Endothelial cell of umbilical vein (primary cell): Measurements from ENCODE around the gene GNGT2. TPM values are rescaled to one million over a fixed set of nuclear protein-coding genes. Genes with fewer than 3 reads are reported as not detected.

ENCODE experiments used
- BruUV-seq: library from RNA; stranded (reverse); fragments of 400-500 nt; replicated peaks from 2 replicates; lab custom pipeline; 2021; lab: Mats Ljungman, UMichigan
- CTCF ChIA-PET: fragments of 300-600, 350-600 bp; sonication (Branson Sonifier 250); formaldehyde crosslinking; loops from one replicate; lab custom pipeline; 2021; ENCODE audit warnings: antibody characterized with exemption, inconsistent platforms; lab: Charles Lee
- POLR2A ChIA-PET: fragments of 300-600, 350-600 bp; sonication (Branson Sonifier 250); formaldehyde crosslinking; loops from one replicate; lab custom pipeline; 2021; ENCODE audit warnings: antibody characterized with exemption, inconsistent platforms; lab: Charles Lee
- DNase-seq: peaks from one replicate; pipeline ENCODE4 v3.0.0-alpha.2; 2011; ENCODE audit warnings: low read depth, low spot score
- FAIRE-seq: peaks from 2 replicates; lab custom pipeline; 2011; peaks lifted over from hg19 to GRCh38; lab: Jason Lieb, UNC
- H2AFZ ChIP-seq: 2 replicates; pipeline ENCODE4 v1.6.0; 2012; ENCODE audit warnings: low read depth, low read length, control low read depth, inconsistent platforms
- H3K27ac ChIP-seq: 2 replicates; pipeline ENCODE4 v1.5.1; 2011; ENCODE audit warnings: low read depth, mild to moderate bottlenecking, control low read depth, low read length, moderate library complexity; ENCODE audit not compliant: insufficient read depth
- H3K27me3 ChIP-seq, 2 experiments: 2 replicates each; pipeline versions ENCODE4 v1.6.0 to v1.6.1; 2011; ENCODE audit warnings: low read length in 2 of 2, mixed read lengths in 1 of 2; ENCODE audit not compliant: control insufficient read depth in 2 of 2, insufficient read depth in 2 of 2
- H3K36me3 ChIP-seq, 2 experiments: 2 replicates in 1 of 2; 3 replicates in 1 of 2; pipeline ENCODE4 v1.5.1; 2011; ENCODE audit warnings: low read length in 2 of 2, mild to moderate bottlenecking in 1 of 2, moderate library complexity in 1 of 2; ENCODE audit not compliant: control insufficient read depth in 2 of 2, insufficient read depth in 2 of 2; ENCODE audit errors: extremely low read depth in 1 of 2
- H3K4me1 ChIP-seq: 3 replicates; pipeline ENCODE4 v1.5.1; 2011; ENCODE audit warnings: mild to moderate bottlenecking, low read length; ENCODE audit not compliant: control insufficient read depth, insufficient read depth; ENCODE audit errors: extremely low read depth
- H3K4me2 ChIP-seq: 2 replicates; pipeline ENCODE4 v1.6.1; 2011; ENCODE audit warnings: low read length, control low read depth, mixed read lengths; ENCODE audit not compliant: insufficient read depth
- H3K4me3 ChIP-seq, 3 experiments: fragments of 200-600 bp in 1 of 3; sonication (generic), shearing (Covaris generic) in 1 of 3; replicated peaks in 1 of 3; 2 replicates each; pipeline ENCODE4 v1.5.1; 2011 to 2016; ENCODE audit warnings: control low read depth in 3 of 3, low read length in 3 of 3, mild to moderate bottlenecking in 2 of 3, inconsistent platforms in 1 of 3, low read depth in 1 of 3, moderate library complexity in 1 of 3; ENCODE audit not compliant: insufficient read depth in 1 of 3
- H3K79me2 ChIP-seq: 2 replicates; pipeline ENCODE4 v1.6.0; 2012; ENCODE audit warnings: low read length, inconsistent platforms; ENCODE audit not compliant: control insufficient read depth, insufficient read depth
- H3K9ac ChIP-seq: replicated peaks from 2 replicates; pipeline ENCODE3; 2011; ENCODE audit warnings: low read length, control low read depth; ENCODE audit not compliant: insufficient read depth; ENCODE audit errors: extremely low read depth
- H3K9me1 ChIP-seq: replicated peaks from 3 replicates; pipeline ENCODE4 v1.6.0; 2011; ENCODE audit warnings: mild to moderate bottlenecking, low read length; ENCODE audit not compliant: control insufficient read depth, insufficient read depth; ENCODE audit errors: extremely low read depth
- H3K9me3 ChIP-seq: replicated peaks from 2 replicates; pipeline ENCODE4 v1.5.1; 2012; ENCODE audit warnings: low read length, inconsistent platforms; ENCODE audit not compliant: control insufficient read depth, insufficient read depth
- H4K20me1 ChIP-seq: replicated peaks from 2 replicates; pipeline ENCODE3; 2011; ENCODE audit warnings: mild to moderate bottlenecking, low read length; ENCODE audit not compliant: control insufficient read depth, insufficient read depth; ENCODE audit errors: extremely low read depth
- CTCF ChIP-seq, 2 donors: IDR thresholded peaks; 1 replicate in 1 of 2; 2 replicates in 1 of 2; pipeline ENCODE4 v1.5.1; 2011; ENCODE audit warnings: low read length in 2 of 2, mild to moderate bottlenecking in 2 of 2, moderate library complexity in 2 of 2, control low read depth in 1 of 2, inconsistent platforms in 1 of 2, low read depth in 1 of 2; ENCODE audit not compliant: insufficient read depth in 1 of 2; ENCODE audit errors: extremely low read depth in 1 of 2
- EZH2 ChIP-seq: IDR thresholded peaks from 2 replicates; pipeline ENCODE4 v1.6.1; 2012; ENCODE audit warnings: borderline replicate concordance, low read depth, mild to moderate bottlenecking, moderate library complexity, low read length, inconsistent platforms; ENCODE audit not compliant: severe bottlenecking
- FOS ChIP-seq: IDR thresholded peaks from 2 replicates; pipeline ENCODE4 v1.6.1; 2011; ENCODE audit warnings: mild to moderate bottlenecking, low read length, moderate library complexity, borderline replicate concordance; ENCODE audit not compliant: insufficient read depth
- GATA2 ChIP-seq: IDR thresholded peaks from 2 replicates; pipeline ENCODE4 v1.7.0; 2011; ENCODE audit warnings: low read depth, mild to moderate bottlenecking, moderate library complexity, mixed read lengths, low read length; ENCODE audit not compliant: insufficient read length, insufficient read depth
- JUN ChIP-seq: IDR thresholded peaks from 2 replicates; pipeline ENCODE4 v1.6.1; 2011; ENCODE audit warnings: borderline replicate concordance, low read depth; ENCODE audit not compliant: insufficient read length, insufficient read depth
- MYC ChIP-seq: IDR thresholded peaks from one replicate; pipeline ENCODE4 v1.6.1; 2011; ENCODE audit warnings: mild to moderate bottlenecking, low read depth, low read length
- POLR2A ChIP-seq: IDR thresholded peaks from 2 replicates; pipeline ENCODE4 v1.6.1; 2012; ENCODE audit warnings: low read depth, mild to moderate bottlenecking, control low read depth, low read length
- POLR2AphosphoS5 ChIP-seq: IDR thresholded peaks from 2 replicates; pipeline ENCODE4 v1.6.1; 2012; ENCODE audit warnings: low read depth, mild to moderate bottlenecking, control low read depth, low read length, moderate library complexity; ENCODE audit not compliant: insufficient read depth
- dilution Hi-C: fragments of 300-500 bp; cut with MboI; formaldehyde crosslinking; loops from one replicate; pipeline ENCODE4 v1.15.0; 2019; ENCODE audit warnings: low sequenced_read_pairs; ENCODE audit not compliant: extremely low pct_ligation_motif_present
- intact Hi-C: fragments of 100-400 bp; cut with micrococcal nuclease; formaldehyde crosslinking; loops from one replicate; pipeline ENCODE4 v1.10.0; 2022
- polyA plus RNA-seq, 4 experiments: library from polyadenylated mRNA; depleted of rRNA in 3 of 4; stranded (reverse) in 3 of 4; unstranded in 1 of 4; fragments of >200 nt; gene quantifications; 2 replicates each; pipeline versions ENCODE4 v1.2.1 to v1.2.3, GENCODE V29; 2011 to 2012; ENCODE audit warnings: missing spikeins in 1 of 4
- total RNA-seq: library from RNA; stranded (reverse); gene quantifications from 2 replicates; pipeline ENCODE4 v1.2.3, GENCODE V29; 2021
- TF ChIP-seq, protein P1 (sequence below): IDR thresholded peaks from 2 replicates; pipeline ENCODE4 v1.6.1; 2011; ENCODE audit not compliant: insufficient read depth, insufficient read length

Gene GNGT2
- total and polyA plus RNA-seq, 2 donors (not counting 3 experiments of a cell fraction or from before 2014, with no cell fraction given): 2.8 to 3.8 TPM

DNA sequence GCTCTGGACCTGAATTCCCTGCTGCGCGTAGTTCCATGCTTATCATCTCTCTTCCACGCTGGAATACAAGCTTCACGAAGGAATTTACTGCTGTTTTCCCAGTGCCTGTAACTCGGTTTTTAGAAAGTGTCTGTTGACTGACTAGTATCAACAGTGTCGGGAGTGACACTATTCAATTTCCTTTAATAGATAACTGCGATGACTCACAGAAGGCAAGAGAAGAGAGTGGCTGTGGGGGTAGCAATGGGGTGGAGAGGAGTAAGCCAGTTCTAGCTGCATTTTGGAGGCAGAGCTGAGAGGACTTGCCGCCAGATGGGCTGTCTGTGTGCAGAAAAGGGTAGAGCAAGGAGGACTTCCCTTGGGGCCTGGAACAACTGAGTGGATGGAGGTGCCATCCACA, 52.6 kb downstream of the GNGT2 start:
- intact Hi-C loops (no loop called here), dilution Hi-C loops (no loop called here)
- H3K36me3 ChIP-seq: no peaks in the 10 kb centered on the region
- no peak overlapping the region for H3K27ac ChIP-seq
- H3K79me2 ChIP-seq: no peaks in the 10 kb centered on the region
- no peak overlapping the region for H2AFZ ChIP-seq
- no peaks in the 10 kb centered on the region for H4K20me1 ChIP-seq
- H3K27me3 ChIP-seq: peaks cover 10 to 11% of the 10 kb centered on the region in 2 experiments
- TF ChIP-seq MYC (no peak), FOS (peak; percentile 19)
- no peaks in the 10 kb centered on the region for H3K9me3 ChIP-seq
- H3K9me1 ChIP-seq: no peaks in the 10 kb centered on the region
- no peak for FAIRE-seq
- no TSS peak for BruUV-seq
- no peak for DNase-seq
- H3K4me3 ChIP-seq: no peak overlapping the region
- CTCF ChIA-PET: interaction anchor here (1.0 kb wide), 1 partner anchor 75 kb away, joined by 3 read pairs; no protein-coding TSS in a partner anchor
- H3K4me2 ChIP-seq: no peak overlapping the region
- no peak overlapping the region for H3K9ac ChIP-seq
- POLR2A ChIA-PET: no interaction called here
- H3K4me1 ChIP-seq: no peaks in the 10 kb centered on the region

GRCh38 chr17:49156256-49156655, 54.1 kb downstream of the GNGT2 start:
- DNase-seq: no peak
- no TSS peak for BruUV-seq
- TF ChIP-seq POLR2A (no peak), GATA2 (no peak), POLR2AphosphoS5 (no peak), EZH2 (no peak), FOS (no peak), CTCF (IDR thresholded peaks at IDR 0.05; ENCODE audit: extremely low read depth in 1 of 2, insufficient read depth in 1 of 2, low read depth in 1 of 2, low read length in 2 of 2) (no peak), JUN (no peak), MYC (no peak)
- TF ChIP-seq, protein P1, sequence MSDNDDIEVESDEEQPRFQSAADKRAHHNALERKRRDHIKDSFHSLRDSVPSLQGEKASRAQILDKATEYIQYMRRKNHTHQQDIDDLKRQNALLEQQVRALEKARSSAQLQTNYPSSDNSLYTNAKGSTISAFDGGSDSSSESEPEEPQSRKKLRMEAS: no peak
- intact Hi-C loops: no loop called here
- Histone ChIP-seq H4K20me1 (no peaks in the 10 kb centered on the region), H3K9me3 (no peaks in the 10 kb centered on the region), H2AFZ (no peak overlapping the region), H3K4me1 (no peaks in the 10 kb centered on the region), H3K79me2 (no peaks in the 10 kb centered on the region), H3K36me3 (no peaks in the 10 kb centered on the region), H3K4me2 (no peak overlapping the region), H3K27me3 (peaks cover 10 to 11% of the 10 kb centered on the region in 2 experiments), H3K9ac (no peak overlapping the region), H3K9me1 (no peaks in the 10 kb centered on the region), H3K4me3 (no peak overlapping the region), H3K27ac (no peak overlapping the region)
- ChIA-PET POLR2A (no interaction called here), CTCF (no interaction called here)
- FAIRE-seq: no peak
- dilution Hi-C loops: no loop called here
